ENCODE measurements around the gene ADAMTS2. TPM values are rescaled to one million over a fixed set of nuclear protein-coding genes. Genes with fewer than 3 reads are reported as not detected.

ADAMTS2 gene
- total and polyA plus RNA-seq, 2 of the 8 experiments (the other 6 are each of a cell fraction or from before 2014, with no cell fraction given), result 6.6 to 7.3 TPM

GRCh38 chr5:179114756-179115155, 230.5 kb downstream of the ADAMTS2 start:
- no peaks in the 10 kb centered on the region for H3K27me3 ChIP-seq (replicated peaks in 1 of 4; ENCODE audit: control insufficient read depth in 3 of 4, extremely low read depth in 1 of 4, insufficient read depth in 3 of 4, low read length in 3 of 4)
- no peak overlapping the region for H2BK12ac ChIP-seq (ENCODE audit: low read depth, low read length)
- ChIA-PET POLR2A (ENCODE audit: partially characterized antibody) (no interaction called here), CTCF (ENCODE audit: partially characterized antibody) (no interaction called here)
- no peak overlapping the region for H3K4me3 ChIP-seq (ENCODE audit: extremely low read depth in 1 of 4, insufficient read depth in 2 of 4, low read depth in 3 of 4, low read length in 4 of 4)
- DNase-seq (ENCODE audit: low read depth in 1 of 2, low spot score in 2 of 2) (no peak), FAIRE-seq (no peak)
- no peak overlapping the region for H2BK120ac ChIP-seq (replicated peaks; ENCODE audit: low read depth, low read length)
- H3K9ac ChIP-seq (replicated peaks in 1 of 4; ENCODE audit: extremely low read depth in 1 of 4, low read depth in 3 of 4, low read length in 3 of 4), result no peak overlapping the region
- H3K79me2 ChIP-seq (ENCODE audit: control insufficient read depth in 1 of 2, insufficient read depth in 2 of 2, low read length in 2 of 2), result no peaks in the 10 kb centered on the region
- no peak overlapping the region for H3K4ac ChIP-seq (replicated peaks; ENCODE audit: insufficient read length, low read depth, low read length)
- H4K20me1 ChIP-seq (replicated peaks in 1 of 2; ENCODE audit: control insufficient read depth in 1 of 2, insufficient read depth in 2 of 2, low read length in 2 of 2), result no peaks in the 10 kb centered on the region
- H3K14ac ChIP-seq (ENCODE audit: insufficient read length), result no peak overlapping the region
- H3K27ac ChIP-seq (ENCODE audit: low read depth, low read length), result no peak overlapping the region
- no peak overlapping the region for H2BK5ac ChIP-seq (ENCODE audit: low read depth, low read length)
- no peak overlapping the region for H2BK20ac ChIP-seq (ENCODE audit: low read length)
- no peaks in the 10 kb centered on the region for H3K4me1 ChIP-seq (replicated peaks in 1 of 4; ENCODE audit: control insufficient read depth in 3 of 4, insufficient read depth in 4 of 4, low read length in 3 of 4)
- H4K91ac ChIP-seq (replicated peaks; ENCODE audit: insufficient read length, low read length), result no peak overlapping the region
- 91% methylated on average over 7 of the region's 7 CpGs; no CpG with 5 or more reads in 1 of the 2 experiments for WGBS, 2 experiments (ENCODE audit: extremely low coverage in 1 of 2, insufficient coverage in 1 of 2, insufficient read length in 1 of 2, insufficient replicate concordance in 2 of 2, low coverage in 1 of 2, low lambda C conversion rate in 2 of 2, missing lambda C conversion rate in 1 of 2)
- no peak overlapping the region for H3K23ac ChIP-seq (ENCODE audit: insufficient read length)
- no peak overlapping the region for H3K56ac ChIP-seq (replicated peaks; ENCODE audit: insufficient read length, low read depth, low read length)
- no peaks in the 10 kb centered on the region for H3K36me3 ChIP-seq (ENCODE audit: control insufficient read depth in 2 of 4, insufficient read depth in 4 of 4, low read length in 3 of 4)
- no peaks in the 10 kb centered on the region for H3K79me1 ChIP-seq (ENCODE audit: low read depth, low read length)
- H3K4me2 ChIP-seq (ENCODE audit: insufficient read depth in 1 of 2, low read depth in 2 of 2, low read length in 2 of 2), result no peak overlapping the region
- peaks cover 61 to 80% of the 10 kb centered on the region in 2 experiments for H3K9me3 ChIP-seq (ENCODE audit: insufficient read depth in 2 of 2, low read depth in 1 of 2, low read length in 1 of 2)
- H2BK15ac ChIP-seq (ENCODE audit: low read length), result no peak overlapping the region
- H2AK5ac ChIP-seq (ENCODE audit: low read depth, low read length), result no peak overlapping the region
- H4K8ac ChIP-seq (ENCODE audit: extremely low read depth, insufficient read depth, low read length), result no peak overlapping the region
- no peaks in the 10 kb centered on the region; the same call in 1 of the 2 replicates for H3K23me2 ChIP-seq (ENCODE audit: low read depth, low read length)
- H3K18ac ChIP-seq (ENCODE audit: extremely low read depth, low read length), result no peak overlapping the region
- H2AFZ ChIP-seq (ENCODE audit: low read length), result no peak overlapping the region
- no peak overlapping the region for H4K5ac ChIP-seq (ENCODE audit: insufficient read length, low read depth, low read length)
- TF ChIP-seq BCL11A (IDR thresholded peaks at IDR 0.05; ENCODE audit: low read depth in 2 of 2, low read length in 2 of 2), result no peak
- no peak for TF ChIP-seq JUN (IDR thresholded peaks at IDR 0.05; ENCODE audit: low read depth, low read length)
- no peak for TF ChIP-seq CEBPB (IDR thresholded peaks at IDR 0.05; ENCODE audit: low read depth, low read length)
